Neuronal stem cell (in vitro differentiated cells): Measurements from ENCODE around the gene CNDP2.

ENCODE experiments used
- DNase-seq: peaks from one replicate; pipeline ENCODE4 v3.0.0-alpha.2; 2013; ENCODE audit warnings: low spot score
- H2AFZ ChIP-seq: one replicate; pipeline ENCODE4 v1.6.1; 2013; ENCODE audit warnings: mild to moderate bottlenecking, low read length, inconsistent platforms
- H2AK5ac ChIP-seq: 2 replicates; pipeline ENCODE4 v1.6.1; 2013; ENCODE audit warnings: low read depth, mild to moderate bottlenecking, inconsistent platforms, low read length, moderate library complexity, mixed read lengths
- H2BK120ac ChIP-seq: 2 replicates; pipeline ENCODE4 v1.6.1; 2013; ENCODE audit warnings: low read depth, mild to moderate bottlenecking, inconsistent platforms, low read length, moderate library complexity, mixed read lengths
- H2BK12ac ChIP-seq: one replicate; pipeline ENCODE4 v1.6.1; 2013; ENCODE audit warnings: low read length, inconsistent platforms
- H2BK15ac ChIP-seq: 2 replicates; pipeline ENCODE4 v1.6.1; 2013; ENCODE audit warnings: mild to moderate bottlenecking, low read length, inconsistent platforms, mixed read lengths
- H2BK5ac ChIP-seq: one replicate; pipeline ENCODE4 v1.6.1; 2013; ENCODE audit warnings: inconsistent platforms, mild to moderate bottlenecking, low read length, moderate library complexity
- H3K14ac ChIP-seq: one replicate; pipeline ENCODE4 v1.6.1; 2013; ENCODE audit warnings: low read length, inconsistent platforms
- H3K18ac ChIP-seq: 2 replicates; pipeline ENCODE4 v1.6.1; 2013; ENCODE audit warnings: low read length, inconsistent platforms
- H3K23ac ChIP-seq: 2 replicates; pipeline ENCODE4 v1.6.1; 2013; ENCODE audit warnings: low read depth, mild to moderate bottlenecking, mixed read lengths, low read length, inconsistent platforms; ENCODE audit not compliant: poor library complexity
- H3K27ac ChIP-seq: replicated peaks from 3 replicates; pipeline ENCODE4 v1.5.1; 2013; ENCODE audit warnings: low read length, inconsistent platforms
- H3K27me3 ChIP-seq, 3 experiments: 2 replicates each; pipeline ENCODE4 v1.6.1; 2013; ENCODE audit warnings: low read length in 3 of 3, mild to moderate bottlenecking in 2 of 3, inconsistent platforms in 1 of 3, low read depth in 1 of 3, mixed read lengths in 1 of 3, moderate library complexity in 1 of 3; ENCODE audit not compliant: control insufficient read depth in 3 of 3, insufficient read depth in 3 of 3
- H3K36me3 ChIP-seq, 2 donors: replicated peaks in 1 of 2; 2 replicates each; pipeline ENCODE4 v1.6.1; 2013; ENCODE audit warnings: low read length in 2 of 2; ENCODE audit not compliant: control insufficient read depth in 2 of 2, insufficient read depth in 2 of 2
- H3K4ac ChIP-seq: 2 replicates; pipeline ENCODE4 v1.6.1; 2013; ENCODE audit warnings: inconsistent platforms, mild to moderate bottlenecking, low read length, moderate library complexity
- H3K4me1 ChIP-seq, 2 donors: 1 replicate in 1 of 2; 2 replicates in 1 of 2; pipeline ENCODE4 v1.6.1; 2013; ENCODE audit warnings: low read length in 2 of 2, low read depth in 1 of 2; ENCODE audit not compliant: control insufficient read depth in 2 of 2, insufficient read depth in 1 of 2
- H3K4me2 ChIP-seq: one replicate; pipeline ENCODE4 v1.6.1; 2013; ENCODE audit warnings: mild to moderate bottlenecking, low read length, inconsistent platforms; ENCODE audit not compliant: insufficient read depth, poor library complexity, severe bottlenecking
- H3K4me3 ChIP-seq, 2 donors: 2 replicates each; pipeline ENCODE4 v1.5.1; 2013; ENCODE audit warnings: low read length in 2 of 2, mild to moderate bottlenecking in 2 of 2, inconsistent platforms in 1 of 2, moderate library complexity in 1 of 2
- H3K79me1 ChIP-seq: one replicate; pipeline ENCODE4 v1.6.1; 2013; ENCODE audit warnings: low read depth, mild to moderate bottlenecking, inconsistent platforms, low read length, moderate library complexity
- H3K9ac ChIP-seq: one replicate; pipeline ENCODE4 v1.6.1; 2013; ENCODE audit warnings: mild to moderate bottlenecking, low read depth, low read length, inconsistent platforms; ENCODE audit not compliant: poor library complexity
- H3K9me3 ChIP-seq, 2 donors: replicated peaks in 1 of 2; 2 replicates each; pipeline versions ENCODE3 to v1.6.1; 2013; ENCODE audit warnings: low read length in 2 of 2, mild to moderate bottlenecking in 2 of 2, inconsistent platforms in 1 of 2, low read depth in 1 of 2, mixed read lengths in 1 of 2, moderate library complexity in 1 of 2; ENCODE audit not compliant: control insufficient read depth in 2 of 2, insufficient read depth in 1 of 2
- H4K8ac ChIP-seq: one replicate; pipeline ENCODE4 v1.6.1; 2013; ENCODE audit warnings: low read depth, mild to moderate bottlenecking, inconsistent platforms, low read length, moderate library complexity
- H4K91ac ChIP-seq: one replicate; pipeline ENCODE4 v1.6.1; 2013; ENCODE audit warnings: low read length, low read depth, mild to moderate bottlenecking, inconsistent platforms; ENCODE audit not compliant: poor library complexity
- WGBS, 2 donors: extraction: QIAGEN DNeasy Blood & Tissue Kit; methylation state at CpG; one replicate each; pipeline ENCODE4 v1.1.7; 2013; ENCODE audit warnings: missing lambda C conversion rate in 2 of 2, mixed read lengths in 1 of 2; ENCODE audit not compliant: insufficient read length in 2 of 2, insufficient replicate concordance in 1 of 2; ENCODE audit errors: extremely low coverage in 2 of 2; 5-methylcytosine and 5-hydroxymethylcytosine counted together

CNDP2 gene

GRCh38 chr18:74516271-74517235, 20.4 kb downstream of the CNDP2 start:
- no CpG with 5 or more reads among the region's 35 CpGs for WGBS, 2 donors
- H2BK12ac ChIP-seq: no peak overlapping the region
- H3K4me1 ChIP-seq: no peaks in the 10 kb centered on the region
- peaks cover 82 to 93% of the 10 kb centered on the region in 2 donors for H3K36me3 ChIP-seq
- H3K14ac ChIP-seq: no peak overlapping the region
- peaks cover 6 to 9% of the 10 kb centered on the region in 2 donors for H3K9me3 ChIP-seq
- no peak overlapping the region for H3K23ac ChIP-seq
- no peak overlapping the region for H3K9ac ChIP-seq
- no peak overlapping the region for H2AFZ ChIP-seq
- H4K8ac ChIP-seq: no peak overlapping the region
- no peak overlapping the region for H2BK15ac ChIP-seq
- H3K27me3 ChIP-seq: no peaks in the 10 kb centered on the region
- H3K18ac ChIP-seq: no peak overlapping the region
- H2BK5ac ChIP-seq: no peak overlapping the region
- no peak overlapping the region for H2AK5ac ChIP-seq
- H4K91ac ChIP-seq: no peak overlapping the region
- H3K4me3 ChIP-seq: no peak overlapping the region
- no peak for DNase-seq
- H3K4me2 ChIP-seq: no peak overlapping the region
- no peak overlapping the region for H2BK120ac ChIP-seq
- H3K27ac ChIP-seq: no peak overlapping the region
- no peak overlapping the region for H3K4ac ChIP-seq
- H3K79me1 ChIP-seq: peaks cover 2% of the 10 kb centered on the region

DNA sequence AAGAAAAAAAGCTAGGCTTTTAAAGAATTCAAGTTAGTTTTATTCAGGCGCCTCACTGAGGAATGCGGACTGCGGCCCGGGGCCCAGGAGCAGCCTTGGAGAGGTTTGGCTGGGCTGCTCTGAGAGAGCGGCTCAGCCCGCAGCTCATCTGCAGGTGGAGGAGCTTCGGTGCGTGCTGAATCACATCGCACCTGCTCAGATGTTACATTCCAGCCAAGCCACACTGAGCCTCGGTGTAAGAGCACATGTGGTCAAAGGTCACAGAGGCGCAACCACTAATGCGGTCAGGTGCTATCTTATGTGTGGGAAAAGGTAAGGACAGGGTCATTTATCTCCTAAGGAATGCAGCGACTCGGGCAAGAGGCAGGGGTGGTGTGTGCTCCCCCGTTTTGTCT, 21.1 kb downstream of the CNDP2 start:
- WGBS, 2 donors: no CpG with 5 or more reads among the region's 15 CpGs
- H3K9me3 ChIP-seq: peaks cover 6 to 15% of the 10 kb centered on the region in 2 donors
- no peak overlapping the region for H3K18ac ChIP-seq
- H4K8ac ChIP-seq: no peak overlapping the region
- H2BK120ac ChIP-seq: no peak overlapping the region
- no peaks in the 10 kb centered on the region for H3K27me3 ChIP-seq
- no peak overlapping the region for H3K4me2 ChIP-seq
- H2BK12ac ChIP-seq: no peak overlapping the region
- no peak overlapping the region for H3K27ac ChIP-seq
- no peak overlapping the region for H3K23ac ChIP-seq
- no peaks in the 10 kb centered on the region for H3K4me1 ChIP-seq
- no peak overlapping the region for H2AFZ ChIP-seq
- H3K9ac ChIP-seq: no peak overlapping the region
- no peak overlapping the region for H3K14ac ChIP-seq
- H3K79me1 ChIP-seq: peaks cover 2% of the 10 kb centered on the region
- no peak overlapping the region for H2BK15ac ChIP-seq
- H2BK5ac ChIP-seq: no peak overlapping the region
- no peak overlapping the region for H4K91ac ChIP-seq
- H3K4ac ChIP-seq: no peak overlapping the region
- DNase-seq: no peak
- no peak overlapping the region for H2AK5ac ChIP-seq
- H3K36me3 ChIP-seq: peaks cover 79 to 87% of the 10 kb centered on the region in 2 donors
- no peak overlapping the region for H3K4me3 ChIP-seq

- Histone ChIP-seq H3K4me2 (no peak overlapping the region), H4K91ac (no peak overlapping the region), H3K36me3 (peaks cover 73 to 77% of the 10 kb centered on the region in 2 donors), H3K27ac (no peak overlapping the region), H3K14ac (no peak overlapping the region), H3K23ac (no peak overlapping the region), H2BK12ac (no peak overlapping the region), H4K8ac (no peak overlapping the region), H3K9me3 (peaks cover 6 to 24% of the 10 kb centered on the region in 2 donors), H3K79me1 (peaks cover 3% of the 10 kb centered on the region), H3K4ac (no peak overlapping the region), H2BK5ac (no peak overlapping the region), H3K4me1 (no peaks in the 10 kb centered on the region), H3K4me3 (no peak overlapping the region), H2BK120ac (no peak overlapping the region), H3K9ac (no peak overlapping the region), H2AK5ac (no peak overlapping the region), H3K27me3 (no peaks in the 10 kb centered on the region), H3K18ac (no peak overlapping the region), H2BK15ac (no peak overlapping the region), H2AFZ (no peak overlapping the region)
- no CpG with 5 or more reads among the region's 32 CpGs for WGBS, 2 donors
- DNase-seq: no peak
These were observed 22.5 kb downstream of the CNDP2 start for GRCh38 chr18:74518456-74519295.
